Left forelimb (tissue), 1 donor: ENCODE results near the gene NMUR2.

Experiments used
- DNase-seq: peaks from one replicate; pipeline ENCODE4 v3.0.0-alpha.2; 2018; ENCODE audit warnings: low spot score

The NMUR2 gene, protein sequence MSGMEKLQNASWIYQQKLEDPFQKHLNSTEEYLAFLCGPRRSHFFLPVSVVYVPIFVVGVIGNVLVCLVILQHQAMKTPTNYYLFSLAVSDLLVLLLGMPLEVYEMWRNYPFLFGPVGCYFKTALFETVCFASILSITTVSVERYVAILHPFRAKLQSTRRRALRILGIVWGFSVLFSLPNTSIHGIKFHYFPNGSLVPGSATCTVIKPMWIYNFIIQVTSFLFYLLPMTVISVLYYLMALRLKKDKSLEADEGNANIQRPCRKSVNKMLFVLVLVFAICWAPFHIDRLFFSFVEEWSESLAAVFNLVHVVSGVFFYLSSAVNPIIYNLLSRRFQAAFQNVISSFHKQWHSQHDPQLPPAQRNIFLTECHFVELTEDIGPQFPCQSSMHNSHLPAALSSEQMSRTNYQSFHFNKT

DNA sequence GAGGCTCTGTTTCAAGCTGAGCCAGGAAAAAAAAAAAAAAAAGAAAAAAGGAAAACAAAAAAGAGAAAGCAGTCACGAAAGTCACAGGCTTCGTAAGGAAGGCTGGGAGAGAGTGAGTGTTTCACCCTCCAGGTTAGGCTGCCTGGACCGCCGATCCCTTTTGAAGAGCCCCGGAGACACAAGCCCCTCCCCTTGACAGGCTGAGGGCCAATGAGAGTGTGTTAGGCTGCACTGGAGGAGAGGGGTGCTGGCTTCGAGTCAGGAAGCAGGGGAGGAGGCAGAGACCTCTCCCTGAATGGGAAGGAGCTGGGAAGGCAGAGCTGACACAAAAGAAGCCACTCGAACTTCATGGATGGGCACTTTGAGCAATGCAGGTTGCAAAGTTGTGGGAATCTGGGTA, at the start of gene NMUR2:
TSS of gene NMUR2 (minus strand) at position 135 of the 400 bp plus-strand sequence. CDS start 166 bp downstream, outside the sequence.
- DNase-seq = no peak

GRCh38 chr5:152443935-152444334, 38.9 kb upstream of the NMUR2 start:
- DNase-seq = no peak

DNA sequence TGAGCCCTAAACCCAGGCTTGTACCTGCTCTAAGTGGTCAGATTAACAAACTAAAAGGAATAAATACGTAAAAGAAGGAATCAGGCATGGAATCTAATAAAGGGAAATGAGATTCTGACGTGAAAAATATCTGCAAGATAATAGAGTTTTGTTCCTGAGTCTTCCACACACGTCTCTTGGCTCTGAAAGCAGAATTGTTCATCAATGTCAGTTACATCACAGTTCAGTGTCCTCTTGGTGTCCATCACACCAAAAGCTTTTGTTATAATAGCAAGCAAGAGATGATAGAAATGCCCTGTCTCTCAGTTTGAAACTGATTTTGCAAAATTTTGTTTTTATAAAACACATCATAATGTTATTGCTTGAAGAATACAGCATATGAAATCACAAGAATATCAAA, 34.7 kb upstream of the NMUR2 start:
- DNase-seq = no peak

- no peak for DNase-seq
Observed at GRCh38 chr5:152437866-152438265, 32.8 kb upstream of the NMUR2 start.

DNA sequence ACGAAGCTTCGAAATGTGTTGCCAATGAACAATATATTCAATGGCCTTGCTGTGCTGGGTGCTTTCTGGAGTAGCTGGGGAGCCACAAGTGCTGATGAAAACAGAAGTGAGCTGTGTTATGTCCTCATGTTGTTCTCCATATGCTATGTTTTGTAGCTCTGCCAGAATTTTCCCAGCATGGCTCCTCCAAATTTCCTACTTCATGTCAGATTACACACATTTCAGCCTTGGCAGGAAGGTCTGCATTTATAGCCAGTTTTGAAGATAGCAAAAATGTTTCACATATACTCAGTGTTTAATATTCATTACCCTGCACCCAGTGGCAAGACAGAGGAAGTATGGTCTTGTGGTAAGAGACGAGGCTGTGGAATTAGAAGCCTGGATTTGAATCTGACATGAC, 22.6 kb upstream of the NMUR2 start:
- DNase-seq = no peak

GRCh38 chr5:152425083-152425482, 20.0 kb upstream of the NMUR2 start:
- no peak for DNase-seq

GRCh38 chr5:152424501-152424900, 19.4 kb upstream of the NMUR2 start:
- no peak for DNase-seq

GRCh38 chr5:152422081-152422480, 17.0 kb upstream of the NMUR2 start:
- DNase-seq = no peak

DNA sequence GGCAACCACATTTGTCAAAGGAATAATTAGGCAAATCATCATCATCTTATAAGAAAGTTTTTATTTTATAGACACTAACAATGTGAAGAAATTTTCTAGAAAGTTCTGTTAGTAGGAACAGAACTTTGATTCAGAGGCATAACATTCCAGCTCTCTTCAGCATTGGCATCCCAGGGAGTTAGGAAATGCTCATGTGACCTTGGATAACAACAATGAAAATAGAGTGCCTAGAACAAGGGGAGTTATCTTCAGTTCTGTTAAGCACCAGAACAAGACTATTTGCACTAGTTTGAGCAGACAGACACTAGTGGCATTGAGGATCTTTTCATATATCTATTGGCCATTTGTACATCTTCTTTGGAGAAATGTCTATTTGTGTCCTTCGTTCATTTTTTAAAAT, 7.0 kb upstream of the NMUR2 start:
- DNase-seq = no peak

DNA sequence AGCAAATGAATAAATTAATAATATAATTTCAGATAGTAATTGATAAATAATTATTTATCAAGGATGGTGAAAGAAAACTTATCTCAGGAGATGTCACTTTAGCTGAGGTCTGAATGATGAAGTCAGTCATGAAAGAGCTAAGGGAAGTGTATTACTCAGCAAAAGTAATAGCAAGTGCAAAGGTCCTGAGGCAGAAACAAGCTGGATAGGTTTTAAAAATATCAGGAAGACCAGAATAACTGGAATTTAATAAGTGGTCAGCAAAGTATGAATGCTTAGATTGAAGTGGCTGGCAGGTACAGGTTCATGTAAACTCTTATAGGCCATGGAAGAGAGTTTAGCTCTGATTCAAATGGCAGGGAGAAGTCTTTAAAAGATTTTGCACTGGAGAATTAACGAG, 1.0 kb upstream of the NMUR2 start:
- no peak for DNase-seq

- DNase-seq = no peak
Observed at GRCh38 chr5:152404494-152404893, 585 bp downstream of the NMUR2 start.

DNA sequence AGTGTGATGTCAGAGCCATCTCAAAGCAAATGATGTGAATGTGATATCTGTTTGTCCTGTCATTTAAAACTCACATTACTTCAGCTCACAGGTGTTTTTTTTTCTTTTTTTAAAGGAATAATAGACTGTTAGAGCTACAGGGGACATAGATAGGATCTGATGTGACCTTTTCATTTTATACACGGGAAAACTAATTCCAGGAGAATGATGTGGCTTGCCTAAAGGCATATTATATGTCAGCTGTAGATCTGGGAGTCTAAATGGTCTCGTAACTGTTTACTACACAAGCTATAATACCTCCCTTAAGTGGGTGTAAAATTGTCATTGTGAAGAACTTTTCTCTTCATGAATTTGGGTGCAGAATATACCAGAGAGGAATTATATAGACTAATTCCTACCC, 2.0 kb downstream of the NMUR2 start:
- no peak for DNase-seq

DNA sequence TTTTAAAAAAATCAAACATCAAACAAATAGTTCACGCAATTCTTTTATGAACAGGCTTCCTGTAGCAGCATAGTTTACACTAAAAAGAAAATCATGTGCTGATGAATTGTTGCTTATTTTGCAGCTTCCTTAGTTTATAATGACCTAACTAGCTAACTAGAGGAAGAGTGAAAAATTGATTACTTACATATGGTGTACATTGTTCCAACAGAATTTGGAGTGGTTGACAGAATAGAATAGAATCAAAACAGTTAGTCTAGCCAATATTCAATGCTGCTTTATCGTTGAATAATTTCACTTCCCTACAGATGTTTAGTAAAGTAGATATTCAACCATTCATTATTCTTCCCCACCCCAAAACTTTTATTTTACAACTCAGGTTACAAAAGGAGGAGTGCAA, 4.2 kb downstream of the NMUR2 start:
- no peak for DNase-seq

GRCh38 chr5:152397581-152397980, 7.5 kb downstream of the NMUR2 start:
- no peak for DNase-seq

- no peak for DNase-seq
Observed at GRCh38 chr5:152393441-152393840, 11.6 kb downstream of the NMUR2 start.

DNA sequence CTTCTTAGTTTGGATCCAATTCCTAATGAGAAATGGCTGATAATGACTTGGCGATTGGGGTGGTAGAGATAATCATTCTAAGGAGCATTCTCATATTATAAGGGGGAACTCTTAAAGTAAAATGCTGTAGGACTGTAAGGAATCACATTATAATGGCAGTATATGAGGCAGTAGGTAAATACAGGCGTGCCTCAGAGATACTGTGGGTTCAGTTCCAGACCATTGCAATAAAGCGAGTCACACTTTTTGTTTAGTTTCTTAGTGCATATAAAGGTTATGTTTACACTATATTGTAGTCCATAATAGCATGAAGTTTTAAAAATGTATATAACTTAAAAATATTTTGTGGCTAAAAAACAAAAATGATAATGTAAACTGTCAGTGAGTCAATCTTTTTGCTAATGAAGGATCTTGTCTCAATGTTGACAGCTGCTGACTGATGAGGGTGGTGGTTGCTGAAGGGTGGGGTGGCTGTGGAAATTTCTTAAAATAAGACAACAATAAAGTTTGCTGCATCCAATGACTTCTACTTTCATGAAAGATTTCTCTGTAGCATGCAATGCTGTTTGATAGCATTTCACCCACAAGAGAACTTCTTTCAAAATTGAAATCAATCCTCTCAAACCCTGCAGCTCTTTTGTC, 15.8 kb downstream of the NMUR2 start:
- DNase-seq = no peak

DNA sequence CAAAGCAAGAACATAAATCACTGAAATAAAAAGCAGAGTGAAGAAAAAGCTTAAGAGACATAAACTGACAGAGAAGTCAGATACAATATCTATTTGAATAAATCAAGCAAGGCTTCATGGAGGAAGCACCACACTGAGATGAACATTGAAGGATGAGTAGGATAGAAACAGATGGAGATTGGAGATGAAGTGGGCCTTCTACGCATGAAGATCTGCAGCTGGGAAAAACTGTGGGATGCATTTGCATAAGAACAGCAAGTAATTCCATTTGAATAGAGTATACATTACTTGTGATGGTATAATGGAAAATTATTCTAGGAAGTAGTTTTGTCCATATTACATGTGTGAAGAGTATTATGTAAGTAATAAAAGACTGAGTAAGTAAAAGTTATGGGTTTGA, 16.5 kb downstream of the NMUR2 start:
- no peak for DNase-seq

DNA sequence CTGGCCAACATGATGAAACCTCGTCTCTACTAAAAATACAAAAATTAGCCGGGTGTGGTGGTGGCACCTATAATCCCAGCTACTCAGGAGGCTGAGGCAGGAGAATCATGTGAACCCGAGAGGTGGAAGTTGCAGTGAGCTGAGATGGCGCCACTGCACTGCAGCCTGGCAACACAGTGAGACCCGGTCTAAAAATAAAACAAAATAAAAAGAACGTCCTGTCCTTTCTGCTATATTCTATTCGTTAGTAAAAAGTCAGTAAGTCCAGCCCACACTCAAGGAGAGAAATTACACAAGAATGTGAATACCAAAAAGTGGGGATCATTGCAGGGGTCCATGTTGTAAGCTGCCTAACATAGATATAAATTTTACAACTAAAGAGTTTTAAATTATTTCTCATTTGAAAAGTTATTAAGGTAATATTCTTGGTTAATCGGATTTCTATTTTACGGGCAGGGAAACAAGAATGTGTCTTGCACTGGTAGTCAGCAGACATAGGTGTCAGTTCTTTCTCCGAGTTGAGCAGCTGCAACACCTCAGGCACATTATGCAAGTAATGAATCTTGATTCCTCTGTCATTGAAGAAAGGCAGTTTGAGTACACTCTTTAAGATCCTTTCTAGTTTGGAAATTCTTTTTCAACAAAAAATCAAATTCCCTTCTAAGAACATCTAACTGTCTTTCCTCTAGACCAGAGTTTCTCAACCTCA, 24.5 kb downstream of the NMUR2 start:
- no peak for DNase-seq

GRCh38 chr5:152379331-152379730, 25.7 kb downstream of the NMUR2 start:
- DNase-seq = no peak

DNA sequence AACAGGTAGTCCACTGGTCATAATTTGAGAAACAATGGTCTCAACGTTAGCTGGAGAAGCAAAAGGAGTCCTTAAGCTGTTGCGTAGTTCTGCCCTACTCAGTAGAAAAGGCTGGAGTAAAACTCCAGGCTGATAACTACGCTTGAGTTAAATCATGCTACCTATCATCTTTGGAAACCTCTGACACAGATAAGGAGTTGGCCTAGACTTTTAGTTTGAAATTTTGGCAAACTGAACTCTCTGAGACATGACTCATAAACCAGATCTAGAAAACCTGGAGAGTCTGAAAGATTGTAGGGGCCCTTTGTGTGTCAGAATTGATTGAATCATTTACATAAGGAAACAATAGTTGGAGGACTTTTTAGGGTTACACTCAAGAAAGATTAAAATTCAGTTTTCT, 26.3 kb downstream of the NMUR2 start:
- no peak for DNase-seq

- DNase-seq = no peak
Observed at GRCh38 chr5:152376886-152377285, 28.2 kb downstream of the NMUR2 start.

- no peak for DNase-seq
Observed at GRCh38 chr5:152374711-152375275, 30.3 kb downstream of the NMUR2 start.

DNA sequence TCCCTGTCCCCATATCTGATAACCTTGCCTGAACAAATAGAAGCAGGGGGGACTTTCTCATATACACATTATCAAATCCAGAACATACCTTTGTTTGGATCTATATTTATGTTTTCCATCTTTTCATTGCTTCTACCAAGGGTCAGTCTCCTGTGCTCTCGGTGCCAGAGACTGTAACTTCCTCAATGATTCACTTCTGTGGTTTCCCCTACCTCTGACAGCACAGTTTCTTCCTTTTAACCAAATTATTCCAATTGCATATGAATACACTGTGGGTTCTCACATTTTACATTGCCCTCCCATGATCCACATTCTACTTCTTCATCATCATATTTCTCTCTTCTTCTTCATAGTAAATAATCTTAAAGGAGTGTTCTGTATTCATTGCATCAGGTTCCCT, 32.2 kb downstream of the NMUR2 start:
- DNase-seq = no peak
